Measurements from ENCODE around the gene DSC1. TPM values are rescaled to one million over a fixed set of nuclear protein-coding genes. Genes with fewer than 3 reads are reported as not detected.

DSC1 gene
- total and polyA plus RNA-seq, 10 of the 15 experiments (the other 5 are each of a cell fraction or from before 2014, with no cell fraction given), result 0.24 to 0.84 (median 0.44) TPM; not detected in 1

DNA sequence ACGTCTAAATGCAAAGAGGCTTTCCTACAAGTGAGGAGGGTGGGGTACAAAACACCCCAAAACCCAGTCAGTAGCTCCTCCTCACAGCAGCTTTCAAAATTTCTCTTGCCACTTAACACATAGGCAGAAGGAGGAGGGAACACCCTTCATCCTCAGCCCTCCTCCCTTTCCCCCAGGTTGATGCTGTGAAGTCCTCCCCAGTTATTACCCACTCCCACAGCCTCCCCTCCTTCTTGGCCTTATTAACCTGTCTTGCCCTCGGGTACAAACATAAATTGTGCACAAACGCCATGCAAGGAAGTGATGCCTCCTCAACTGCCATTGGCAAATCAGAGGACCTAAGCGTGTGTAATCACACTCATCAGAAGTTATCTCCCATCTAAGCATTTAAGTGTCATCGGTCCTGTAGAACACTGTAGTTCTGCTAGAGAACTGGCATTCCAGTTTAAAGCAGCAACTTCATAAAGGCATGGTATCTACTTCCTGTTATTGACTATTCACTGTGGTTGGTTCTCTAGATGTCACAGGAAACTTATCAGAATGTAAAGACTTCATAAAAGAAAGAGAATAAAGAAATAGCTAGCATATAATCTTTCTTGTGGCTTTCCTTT is at the start of gene DSC1 (continued):
- TF ChIP-seq, protein P1, sequence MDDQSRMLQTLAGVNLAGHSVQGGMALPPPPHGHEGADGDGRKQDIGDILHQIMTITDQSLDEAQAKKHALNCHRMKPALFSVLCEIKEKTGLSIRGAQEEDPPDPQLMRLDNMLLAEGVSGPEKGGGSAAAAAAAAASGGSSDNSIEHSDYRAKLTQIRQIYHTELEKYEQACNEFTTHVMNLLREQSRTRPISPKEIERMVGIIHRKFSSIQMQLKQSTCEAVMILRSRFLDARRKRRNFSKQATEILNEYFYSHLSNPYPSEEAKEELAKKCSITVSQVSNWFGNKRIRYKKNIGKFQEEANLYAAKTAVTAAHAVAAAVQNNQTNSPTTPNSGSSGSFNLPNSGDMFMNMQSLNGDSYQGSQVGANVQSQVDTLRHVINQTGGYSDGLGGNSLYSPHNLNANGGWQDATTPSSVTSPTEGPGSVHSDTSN (IDR thresholded peaks at IDR 0.05; ENCODE audit: insufficient replicate concordance, low read depth, low read length), result no peak
- no peak for TF ChIP-seq ASH2L (IDR thresholded peaks at IDR 0.05; ENCODE audit: borderline replicate concordance, low read depth)
- TF ChIP-seq SMAD5 (IDR thresholded peaks at IDR 0.05; ENCODE audit: low read depth), result no peak
- TF ChIP-seq, protein P2, sequence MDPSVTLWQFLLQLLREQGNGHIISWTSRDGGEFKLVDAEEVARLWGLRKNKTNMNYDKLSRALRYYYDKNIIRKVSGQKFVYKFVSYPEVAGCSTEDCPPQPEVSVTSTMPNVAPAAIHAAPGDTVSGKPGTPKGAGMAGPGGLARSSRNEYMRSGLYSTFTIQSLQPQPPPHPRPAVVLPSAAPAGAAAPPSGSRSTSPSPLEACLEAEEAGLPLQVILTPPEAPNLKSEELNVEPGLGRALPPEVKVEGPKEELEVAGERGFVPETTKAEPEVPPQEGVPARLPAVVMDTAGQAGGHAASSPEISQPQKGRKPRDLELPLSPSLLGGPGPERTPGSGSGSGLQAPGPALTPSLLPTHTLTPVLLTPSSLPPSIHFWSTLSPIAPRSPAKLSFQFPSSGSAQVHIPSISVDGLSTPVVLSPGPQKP (IDR thresholded peaks at IDR 0.05; ENCODE audit: low read depth, low read length), result no peak
- TF ChIP-seq KAT2A (conservative IDR thresholded peaks at IDR 0.05; ENCODE audit: control insufficient read depth, low read depth, low read length), result no peak

DNA sequence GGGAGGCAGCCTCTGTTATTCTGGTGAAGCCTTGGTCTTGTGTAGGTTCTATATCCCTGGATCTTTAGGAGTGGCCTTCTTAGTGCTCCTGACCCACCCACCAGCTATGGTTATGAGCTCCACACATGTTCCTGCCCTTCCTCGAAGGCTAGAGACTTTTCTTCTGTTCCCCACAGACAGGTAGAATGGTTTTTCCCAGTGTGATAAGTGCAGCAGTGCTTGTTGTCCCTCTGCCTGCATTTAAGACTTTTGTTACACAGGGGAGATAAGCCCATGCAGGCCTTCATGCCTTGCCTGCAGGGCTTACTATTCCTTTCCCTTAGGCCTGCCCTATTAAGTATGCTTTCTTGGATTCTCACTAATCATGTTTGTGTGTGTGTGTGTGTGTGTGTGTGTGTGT is 48.4 kb upstream of the DSC1 start:
- Histone ChIP-seq H3K4me1 (ENCODE audit: control insufficient read depth, insufficient read depth, low read length) (peaks cover 8% of the 10 kb centered on the region), H3K4me3 (no peak overlapping the region), H2AFZ (ENCODE audit: control insufficient read depth, low read depth, low read length) (no peak overlapping the region), H3K9ac (ENCODE audit: control insufficient read depth, insufficient read depth, low read length) (no peak overlapping the region), H3K27ac (ENCODE audit: control insufficient read depth, insufficient read depth) (no peak overlapping the region), H3K9me3 (replicated peaks; ENCODE audit: control insufficient read depth, insufficient read depth, low read length) (no peaks in the 10 kb centered on the region; the same call in 2 of the 3 replicates), H3K4me2 (ENCODE audit: control insufficient read depth, insufficient read depth) (no peak overlapping the region), H3K36me3 (ENCODE audit: control insufficient read depth in 2 of 2, insufficient read depth in 2 of 2, low read length in 1 of 2) (no peaks in the 10 kb centered on the region), H3K27me3 (replicated peaks in 1 of 2; ENCODE audit: control insufficient read depth in 2 of 2, insufficient read depth in 2 of 2, low read length in 1 of 2) (no peaks in the 10 kb centered on the region), H3K79me2 (ENCODE audit: control insufficient read depth, insufficient read depth, low read length) (no peaks in the 10 kb centered on the region), H4K20me1 (ENCODE audit: control insufficient read depth, insufficient read depth) (no peaks in the 10 kb centered on the region)
- FAIRE-seq (no peak), DNase-seq (ENCODE audit: low read depth, low spot score) (no peak), ATAC-seq (no peak)
- in situ Hi-C loops (cut with MboI), result no loop called here
- BruUV-seq (replicated peaks), result no TSS peak
- ChIA-PET POLR2A (no interaction called here), CTCF (interaction anchor here (1.1 kb wide), 1 partner anchor 345 kb away, joined by 4 read pairs; no protein-coding TSS in a partner anchor), RAD21 (ENCODE audit: unreplicated experiment) (no interaction called here), SMC1A (ENCODE audit: uncharacterized antibody, unreplicated experiment) (no interaction called here)
- intact Hi-C loops (cut with micrococcal nuclease; ENCODE audit: unreplicated experiment), result no loop called here
- 0% methylated on average over 1 of the region's 1 CpG for WGBS (ENCODE audit: insufficient coverage, insufficient replicate concordance, low lambda C conversion rate, missing lambda C conversion rate)
- no peak for TF ChIP-seq HDAC6 (IDR thresholded peaks at IDR 0.05; ENCODE audit: unreplicated experiment)
- no peak for TF ChIP-seq NRF1 (conservative IDR thresholded peaks at IDR 0.05; ENCODE audit: low read depth, low read length)
- TF ChIP-seq, protein P3, sequence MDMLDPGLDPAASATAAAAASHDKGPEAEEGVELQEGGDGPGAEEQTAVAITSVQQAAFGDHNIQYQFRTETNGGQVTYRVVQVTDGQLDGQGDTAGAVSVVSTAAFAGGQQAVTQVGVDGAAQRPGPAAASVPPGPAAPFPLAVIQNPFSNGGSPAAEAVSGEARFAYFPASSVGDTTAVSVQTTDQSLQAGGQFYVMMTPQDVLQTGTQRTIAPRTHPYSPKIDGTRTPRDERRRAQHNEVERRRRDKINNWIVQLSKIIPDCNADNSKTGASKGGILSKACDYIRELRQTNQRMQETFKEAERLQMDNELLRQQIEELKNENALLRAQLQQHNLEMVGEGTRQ (IDR thresholded peaks at IDR 0.05; ENCODE audit: borderline replicate concordance, low read depth, low read length), result no peak
- no peak for TF ChIP-seq IRF4 (IDR thresholded peaks at IDR 0.05; ENCODE audit: low read depth, low read length)
